Transverse colon (tissue), 4 donors: ENCODE data around the gene CELF6. TPM values are rescaled to one million over a fixed set of nuclear protein-coding genes. Genes with fewer than 3 reads are reported as not detected.

ENCODE experiments used
- DNase-seq: peaks from one replicate; pipeline ENCODE4 v3.0.0-alpha.2; 2019
- H3K27ac ChIP-seq, 4 donors: fragments of 200-600 bp; sonication (generic); 2 replicates each; pipeline ENCODE4 v1.5.1; 2016 to 2018; ENCODE audit warnings: inconsistent platforms in 4 of 4
- H3K27me3 ChIP-seq: fragments of 200-600 bp; sonication (generic); 2 replicates; pipeline ENCODE4 v1.5.1; 2017; ENCODE audit warnings: inconsistent platforms
- H3K36me3 ChIP-seq, 4 donors: fragments of 200-600 bp; sonication (generic); 2 replicates each; pipeline ENCODE4 v1.5.1; 2017 to 2019; ENCODE audit warnings: inconsistent platforms in 4 of 4
- H3K4me1 ChIP-seq, 4 donors: fragments of 200-600 bp; sonication (generic); 2 replicates each; pipeline ENCODE4 v1.5.1; 2017 to 2020; ENCODE audit warnings: inconsistent platforms in 4 of 4
- H3K4me3 ChIP-seq, 4 donors: fragments of 200-600 bp; sonication (generic); 1 replicate in 1 of 4; 2 replicates in 3 of 4; pipeline versions ENCODE4 v1.5.1 to v1.6.1; 2017 to 2019; ENCODE audit warnings: inconsistent platforms in 4 of 4
- H3K9me3 ChIP-seq, 2 donors: fragments of 200-600 bp; sonication (generic); 2 replicates each; pipeline ENCODE4 v1.5.1; 2017 to 2019; ENCODE audit warnings: inconsistent platforms in 2 of 2
- CTCF ChIP-seq, 5 experiments: fragments of 200-600 bp in 3 of 5; fragments of 450-650 bp in 2 of 5; sonication (generic) in 3 of 5; IDR thresholded peaks; 1 replicate in 2 of 5; 2 replicates in 3 of 5; pipeline ENCODE4 v1.5.1; 2016 to 2017; ENCODE audit warnings: antibody characterized with exemption in 5 of 5, inconsistent platforms in 3 of 5, mild to moderate bottlenecking in 2 of 5, moderate library complexity in 1 of 5
- EP300 ChIP-seq: sonication (generic); formaldehyde crosslinking; IDR thresholded peaks from one replicate; pipeline ENCODE4 v1.6.1; 2017; ENCODE audit warnings: antibody characterized with exemption, low read depth
- POLR2A ChIP-seq: fragments of 450-650 bp; IDR thresholded peaks from one replicate; pipeline ENCODE4 v1.6.1; 2016; ENCODE audit warnings: antibody characterized with exemption, mild to moderate bottlenecking, moderate library complexity
- POLR2AphosphoS5 ChIP-seq, 3 donors: sonication (generic); formaldehyde crosslinking; IDR thresholded peaks; one replicate each; pipeline ENCODE4 v1.6.1; 2016; ENCODE audit warnings: antibody characterized with exemption in 3 of 3
- WGBS, 2 donors: methylation state at CpG; one replicate each; pipeline ENCODE4 v1.1.5; 2018; ENCODE audit warnings: low coverage in 1 of 2; 5-methylcytosine and 5-hydroxymethylcytosine counted together
- in situ Hi-C, 4 donors: fragments of 200-750 bp; cut with MboI; loops; one replicate each; pipeline versions ENCODE4 v1.15.0 to v1.15.1; 2017; ENCODE audit warnings: low sequenced_read_pairs in 3 of 4, low pct_ligation_motif_present in 1 of 4, low pct_unique_long_range_greater_than_20kb in 1 of 4
- intact Hi-C: fragments of 100-400 bp; cut with DNase I; formaldehyde crosslinking; loops from one replicate; pipeline ENCODE4 v1.15.1; 2023; ENCODE audit warnings: low total_unique reads
- total RNA-seq, 4 donors: library from RNA; depleted of rRNA; stranded (reverse); fragments of >200 nt; gene quantifications; one replicate each; pipeline ENCODE4 v1.1.0, GENCODE V29; 2016

The CELF6 gene
- total RNA-seq, 4 donors from 2014 or later: 1.5 to 12.9 (median 4.7) TPM

- Histone ChIP-seq H3K9me3 (no peaks in the 10 kb centered on the region), H3K27ac (no peak overlapping the region), H3K4me3 (no peak overlapping the region), H3K36me3 (peaks cover 0 to 35% (median 7%) of the 10 kb centered on the region in 4 donors), H3K27me3 (no peaks in the 10 kb centered on the region), H3K4me1 (no peaks in the 10 kb centered on the region)
- intact Hi-C loops: no loop called here
- in situ Hi-C loops: no loop called here
- peak; percentile 22 for DNase-seq
- WGBS, 2 donors: 74% methylated on average over 11 of the region's 11 CpGs; no CpG with 5 or more reads in 1 of the 2 donors
- TF ChIP-seq CTCF (IDR thresholded peaks at IDR 0.05) (peak; percentile 16 to 29 (median 22)), POLR2AphosphoS5 (IDR thresholded peaks at IDR 0.05) (no peak)
These were observed 22.4 kb upstream of the CELF6 start for GRCh38 chr15:72342385-72342784.

GRCh38 chr15:72341361-72341760 lies 21.4 kb upstream of the CELF6 start:
- peaks cover 0 to 25% (median 3%) of the 10 kb centered on the region in 4 donors for H3K36me3 ChIP-seq
- 84% methylated on average over 6 of the region's 6 CpGs; no CpG with 5 or more reads in 1 of the 2 donors for WGBS, 2 donors
- in situ Hi-C loops (no loop called here), intact Hi-C loops (no loop called here)
- H3K27me3 ChIP-seq: no peaks in the 10 kb centered on the region
- H3K27ac ChIP-seq: no peak overlapping the region
- no peak for TF ChIP-seq POLR2A
- TF ChIP-seq EP300: no peak
- no peak for TF ChIP-seq CTCF (IDR thresholded peaks at IDR 0.05)
- H3K4me1 ChIP-seq: no peaks in the 10 kb centered on the region
- no peak overlapping the region for H3K4me3 ChIP-seq
- H3K9me3 ChIP-seq: no peaks in the 10 kb centered on the region
- no peak for DNase-seq

GRCh38 chr15:72340366-72340765 lies 20.4 kb upstream of the CELF6 start:
- Histone ChIP-seq H3K9me3 (no peaks in the 10 kb centered on the region), H3K27ac (peak overlapping the region; percentile 33 to 80 (median 66)), H3K36me3 (peaks cover 0 to 15% (median 0%) of the 10 kb centered on the region in 4 donors), H3K4me3 (no peak overlapping the region), H3K4me1 (no peaks in the 10 kb centered on the region), H3K27me3 (no peaks in the 10 kb centered on the region)
- no peak for TF ChIP-seq EP300
- TF ChIP-seq CTCF (IDR thresholded peaks at IDR 0.05): no peak
- TF ChIP-seq POLR2A: no peak
- no peak for TF ChIP-seq POLR2AphosphoS5 (IDR thresholded peaks at IDR 0.05)
- in situ Hi-C loops: no loop called here
- DNase-seq: no peak
- WGBS, 2 donors: 88 to 100% methylated on average over 1 of the region's 1 CpG
- intact Hi-C loops: no loop called here

- WGBS, 2 donors: 47 to 56% methylated on average over 3 of the region's 3 CpGs
- no peak for DNase-seq
- Histone ChIP-seq H3K27ac (peak overlapping the region; percentile 33 to 80 (median 66)), H3K36me3 (peaks cover 0 to 10% (median 0%) of the 10 kb centered on the region in 4 donors), H3K4me3 (no peak overlapping the region), H3K4me1 (no peaks in the 10 kb centered on the region), H3K27me3 (no peaks in the 10 kb centered on the region), H3K9me3 (no peaks in the 10 kb centered on the region)
- peak; percentile 2 for TF ChIP-seq EP300
- TF ChIP-seq POLR2AphosphoS5 (IDR thresholded peaks at IDR 0.05): peak; percentile 55 to 74 (median 71)
- no peak for TF ChIP-seq POLR2A
- in situ Hi-C loops (no loop called here), intact Hi-C loops (no loop called here)
These were observed 19.8 kb upstream of the CELF6 start for GRCh38 chr15:72339777-72340177.

GRCh38 chr15:72338617-72339321 lies 18.8 kb upstream of the CELF6 start:
- Histone ChIP-seq H3K27ac (peak overlapping the region; percentile 63 to 80 (median 66)), H3K36me3 (peaks cover 0 to 8% (median 0%) of the 10 kb centered on the region in 4 donors), H3K4me1 (no peaks in the 10 kb centered on the region), H3K9me3 (no peaks in the 10 kb centered on the region), H3K4me3 (no peak overlapping the region), H3K27me3 (no peaks in the 10 kb centered on the region)
- intact Hi-C loops (no loop called here), in situ Hi-C loops (no loop called here)
- DNase-seq: no peak
- 79 to 82% methylated on average over 5 to 9 of the region's 9 CpGs for WGBS, 2 donors
- TF ChIP-seq CTCF (IDR thresholded peaks at IDR 0.05): no peak
- TF ChIP-seq POLR2AphosphoS5 (IDR thresholded peaks at IDR 0.05): peak in 1 of 3 donors; percentile 68
